Panc1 (cell line): ENCODE data around the gene DCP1A.

Experiments used
- POLR2AphosphoS5 ChIP-seq: IDR thresholded peaks from 2 replicates; pipeline ENCODE4 v1.6.1; 2012; ENCODE audit warnings: mild to moderate bottlenecking, low read depth, low read length, moderate library complexity
- REST ChIP-seq, 2 experiments: IDR thresholded peaks; 2 replicates each; pipeline ENCODE4 v1.6.1; 2011 to 2012; ENCODE audit warnings: low read depth in 2 of 2, control low read depth in 1 of 2, low read length in 1 of 2, mild to moderate bottlenecking in 1 of 2, moderate library complexity in 1 of 2; ENCODE audit not compliant: insufficient read depth in 1 of 2
- SIN3A ChIP-seq: IDR thresholded peaks from 2 replicates; pipeline ENCODE4 v1.6.1; 2012; ENCODE audit warnings: low read depth, mild to moderate bottlenecking, low read length, moderate library complexity, borderline replicate concordance; ENCODE audit not compliant: insufficient read depth
- TCF7L2 ChIP-seq: IDR thresholded peaks from 2 replicates; pipeline ENCODE4 v1.6.1; 2011; ENCODE audit warnings: mild to moderate bottlenecking, low read depth, low read length, inconsistent platforms
- TF ChIP-seq, protein P1 (sequence below): fragments of 450-650 bp; IDR thresholded peaks from 2 replicates; pipeline ENCODE4 v1.5.1; 2017; ENCODE audit warnings: mild to moderate bottlenecking

DNA sequence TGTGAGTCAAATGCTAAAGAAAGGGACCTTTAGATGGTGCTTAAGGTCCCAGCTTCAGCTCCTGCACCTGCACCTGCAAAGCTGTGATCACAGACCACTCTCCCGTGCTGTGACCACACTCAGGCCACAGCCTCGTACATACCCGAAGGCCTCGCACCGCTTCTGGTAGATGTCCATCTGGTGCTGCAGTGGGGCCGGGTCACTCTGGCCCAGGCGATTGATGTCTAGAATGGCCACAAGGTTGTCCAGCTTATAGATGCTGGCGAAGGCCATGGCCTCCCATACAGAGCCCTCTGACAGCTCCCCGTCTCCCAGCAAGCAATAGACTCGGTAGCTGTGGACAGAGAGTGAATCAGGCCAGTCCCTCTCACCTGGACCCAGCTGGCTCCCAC is 112.5 kb downstream of the DCP1A start:
- TF ChIP-seq, protein P1, sequence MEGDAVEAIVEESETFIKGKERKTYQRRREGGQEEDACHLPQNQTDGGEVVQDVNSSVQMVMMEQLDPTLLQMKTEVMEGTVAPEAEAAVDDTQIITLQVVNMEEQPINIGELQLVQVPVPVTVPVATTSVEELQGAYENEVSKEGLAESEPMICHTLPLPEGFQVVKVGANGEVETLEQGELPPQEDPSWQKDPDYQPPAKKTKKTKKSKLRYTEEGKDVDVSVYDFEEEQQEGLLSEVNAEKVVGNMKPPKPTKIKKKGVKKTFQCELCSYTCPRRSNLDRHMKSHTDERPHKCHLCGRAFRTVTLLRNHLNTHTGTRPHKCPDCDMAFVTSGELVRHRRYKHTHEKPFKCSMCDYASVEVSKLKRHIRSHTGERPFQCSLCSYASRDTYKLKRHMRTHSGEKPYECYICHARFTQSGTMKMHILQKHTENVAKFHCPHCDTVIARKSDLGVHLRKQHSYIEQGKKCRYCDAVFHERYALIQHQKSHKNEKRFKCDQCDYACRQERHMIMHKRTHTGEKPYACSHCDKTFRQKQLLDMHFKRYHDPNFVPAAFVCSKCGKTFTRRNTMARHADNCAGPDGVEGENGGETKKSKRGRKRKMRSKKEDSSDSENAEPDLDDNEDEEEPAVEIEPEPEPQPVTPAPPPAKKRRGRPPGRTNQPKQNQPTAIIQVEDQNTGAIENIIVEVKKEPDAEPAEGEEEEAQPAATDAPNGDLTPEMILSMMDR: no peak
- TF ChIP-seq SIN3A (no peak), POLR2AphosphoS5 (no peak), REST (IDR thresholded peaks at IDR 0.05; ENCODE audit: insufficient read depth in 1 of 2, low read depth in 2 of 2, low read length in 1 of 2) (no peak), TCF7L2 (no peak)
